SK-N-SH (cell line): ENCODE measurements around the gene PCCB.

ENCODE experiments used
- CTCF ChIP-seq: fragments of 200-600 bp; sonication (generic); IDR thresholded peaks from 2 replicates; pipeline ENCODE4 v1.6.1; 2017; ENCODE audit warnings: antibody characterized with exemption, mild to moderate bottlenecking, moderate library complexity
- POLR2AphosphoS5 ChIP-seq: IDR thresholded peaks from 2 replicates; pipeline ENCODE4 v1.6.1; 2012; ENCODE audit warnings: low read depth, low read length
- ZBTB33 ChIP-seq: IDR thresholded peaks from 2 replicates; pipeline ENCODE4 v1.4.0; 2012; ENCODE audit warnings: low read depth, borderline replicate concordance
- TF ChIP-seq, protein P1 (sequence below): IDR thresholded peaks from 2 replicates; pipeline ENCODE4 v1.4.0; 2012; ENCODE audit warnings: low read depth

- TF ChIP-seq ZBTB33 (no peak), CTCF (no peak), POLR2AphosphoS5 (no peak)
- TF ChIP-seq, protein P1, sequence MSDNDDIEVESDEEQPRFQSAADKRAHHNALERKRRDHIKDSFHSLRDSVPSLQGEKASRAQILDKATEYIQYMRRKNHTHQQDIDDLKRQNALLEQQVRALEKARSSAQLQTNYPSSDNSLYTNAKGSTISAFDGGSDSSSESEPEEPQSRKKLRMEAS = no peak
Measured at GRCh38 chr3:136281966-136282520, 31.9 kb downstream of the PCCB start.
